HAP-1 (cell line): ENCODE measurements around the gene CAVIN1.
A peak's percentile ranks its signal among the peaks of the same experiment; 100 is the strongest.
"Not testable (repeated sequence)": the region's sequence is repeated elsewhere in the genome, so short reads cannot be mapped to it uniquely, and the experiment has no call there.

Experiments
- DNase-seq, 2 experiments: peaks; one replicate each; pipeline ENCODE4 v3.0.0-alpha.2; 2016 to 2020; ENCODE audit warnings: low spot score in 2 of 2
- H3K27me3 ChIP-seq: fragments of 250-450 bp; sonication (Bioruptor Pico); 2 replicates; pipeline ENCODE4 v1.5.1; 2020; ENCODE audit warnings: low read depth, mild to moderate bottlenecking, moderate library complexity
- H3K36me3 ChIP-seq: fragments of 250-450 bp; sonication (Bioruptor Pico); replicated peaks from 2 replicates; pipeline ENCODE4 v1.5.1; 2020; ENCODE audit warnings: mild to moderate bottlenecking
- H3K4me1 ChIP-seq: fragments of 250-450 bp; sonication (Bioruptor Pico); 2 replicates; pipeline ENCODE4 v1.5.1; 2020; ENCODE audit warnings: mild to moderate bottlenecking
- H3K4me3 ChIP-seq: fragments of 250-450 bp; sonication (Bioruptor Pico); 2 replicates; pipeline ENCODE4 v1.5.1; 2020; ENCODE audit warnings: mild to moderate bottlenecking, moderate library complexity
- H3K9me3 ChIP-seq: fragments of 250-450 bp; sonication (Bioruptor Pico); 2 replicates; pipeline ENCODE4 v1.5.1; 2020; ENCODE audit warnings: mild to moderate bottlenecking, moderate library complexity
- in situ Hi-C: fragments of 300-500 bp; cut with MboI; formaldehyde crosslinking; loops from 3 replicates; pipeline ENCODE4 v1.14.3; 2020; ENCODE audit warnings: low sequenced_read_pairs, inconsistent platforms, mixed read lengths

Gene CAVIN1

DNA sequence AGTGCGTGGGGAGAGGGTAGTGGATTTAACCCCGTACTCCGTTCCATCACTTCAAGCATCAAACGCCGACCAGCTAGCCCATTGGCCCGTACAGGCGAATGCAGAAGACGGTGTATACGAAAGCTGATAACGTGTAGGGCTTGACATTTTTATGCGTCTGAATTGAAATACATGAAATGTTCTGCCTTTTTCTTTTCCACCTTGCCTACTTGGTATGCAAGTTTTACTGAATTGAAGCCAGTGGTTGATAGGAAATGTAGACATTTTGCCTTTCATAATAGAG is 34.0 kb downstream of the CAVIN1 start:
- H3K4me3 ChIP-seq = peak overlapping the region; percentile 21
- in situ Hi-C loops = no loop called here

DNA sequence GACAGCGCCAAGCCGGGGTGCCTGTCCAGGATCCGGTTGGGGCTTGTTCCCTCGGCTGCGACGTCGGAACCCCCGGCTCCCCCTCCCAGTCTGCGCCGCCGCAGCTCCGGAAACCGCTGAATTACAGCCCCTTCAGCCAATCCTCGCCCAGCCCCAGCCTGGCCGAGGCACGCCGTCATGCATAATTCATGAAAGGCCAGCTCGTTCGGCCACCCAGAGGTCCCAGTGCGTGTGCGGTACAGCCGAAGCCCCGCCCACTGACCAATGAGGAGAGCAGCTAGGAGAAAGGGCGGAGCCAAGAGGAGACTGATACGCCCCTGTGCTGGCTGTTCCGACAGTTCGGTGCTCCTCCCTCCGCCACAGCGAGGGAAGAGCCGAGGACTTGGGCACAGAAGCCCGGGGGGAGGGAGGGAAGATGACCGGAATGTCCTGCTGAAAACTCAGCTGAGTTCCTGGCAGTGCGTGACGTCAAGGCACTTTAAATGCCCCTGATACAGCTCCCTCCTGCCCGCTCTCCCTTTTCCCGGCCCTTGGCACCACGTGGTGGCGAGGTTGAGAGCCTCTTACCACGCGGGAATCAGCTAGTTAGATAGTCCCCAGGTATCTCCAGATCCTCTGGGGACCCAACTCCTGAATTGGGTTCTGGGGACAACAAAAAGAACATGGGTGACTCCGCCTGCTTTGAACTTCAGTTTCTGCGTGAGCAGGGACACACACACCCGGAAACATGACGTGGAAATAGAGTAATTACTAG is 34.5 kb downstream of the CAVIN1 start, which contains the start of gene STAT3:
STAT3 (minus strand) TSS at position 62 of the 754 bp plus-strand sequence. CDS start 39,926 bp downstream, outside the sequence.
- peak; percentile 99 to 100 for DNase-seq
- Histone ChIP-seq H3K9me3 (no peaks in the 10 kb centered on the region), H3K27me3 (no peaks in the 10 kb centered on the region), H3K4me3 (peak within 1 kb of the TSS; percentile 97), H3K36me3 (no peaks in the 10 kb centered on the region), H3K4me1 (peaks cover 16% of the 10 kb centered on the region)
- in situ Hi-C loops = no loop called here

More for the DNA sequence above, 34.0 kb downstream of the CAVIN1 start:
- Histone ChIP-seq H3K36me3 (no peaks in the 10 kb centered on the region), H3K4me1 (peaks cover 16% of the 10 kb centered on the region), H3K27me3 (no peaks in the 10 kb centered on the region), H3K9me3 (no peaks in the 10 kb centered on the region)
- DNase-seq = no peak

DNA sequence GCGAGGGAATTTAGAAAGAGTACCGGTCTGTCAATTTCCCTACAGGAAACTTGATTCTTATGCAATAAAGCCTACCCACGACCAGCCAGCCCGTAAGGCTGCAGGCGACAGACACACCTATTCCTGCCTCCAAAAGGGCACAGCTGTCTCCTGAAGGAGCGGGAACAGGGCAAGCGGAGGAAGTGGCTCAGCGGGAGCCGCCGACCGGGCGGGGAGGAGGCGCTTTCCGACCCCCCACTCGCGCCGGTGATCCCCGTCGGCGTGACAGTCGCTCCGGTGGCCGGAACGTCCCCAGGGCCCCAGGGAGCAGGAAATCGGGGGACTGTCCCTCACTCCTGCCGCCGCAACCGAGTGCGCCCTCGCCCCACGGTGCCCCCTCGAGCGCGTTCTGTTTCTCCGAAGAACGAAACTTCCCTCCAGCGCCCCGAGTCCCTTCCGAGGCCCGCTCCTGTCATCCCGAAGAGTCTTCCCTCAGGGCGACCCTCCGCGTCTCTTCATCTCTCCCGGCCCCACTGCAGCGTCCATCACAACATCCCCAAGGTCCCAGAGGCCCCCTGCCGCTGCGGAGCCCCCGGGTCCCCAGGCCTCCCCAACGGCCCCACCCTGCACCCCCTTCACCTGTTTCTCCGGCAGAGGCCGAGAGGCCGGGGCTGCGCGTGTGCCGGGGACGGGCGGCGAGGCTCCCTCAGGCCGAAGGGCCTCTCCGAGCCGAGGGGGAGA is 35.2 kb downstream of the CAVIN1 start:
- peak in 1 of 2 experiments; percentile 48 for DNase-seq
- in situ Hi-C loops = no loop called here
- Histone ChIP-seq H3K4me1 (peaks cover 16% of the 10 kb centered on the region), H3K36me3 (no peaks in the 10 kb centered on the region), H3K4me3 (peak overlapping the region; percentile 97), H3K27me3 (no peaks in the 10 kb centered on the region), H3K9me3 (no peaks in the 10 kb centered on the region)

DNA sequence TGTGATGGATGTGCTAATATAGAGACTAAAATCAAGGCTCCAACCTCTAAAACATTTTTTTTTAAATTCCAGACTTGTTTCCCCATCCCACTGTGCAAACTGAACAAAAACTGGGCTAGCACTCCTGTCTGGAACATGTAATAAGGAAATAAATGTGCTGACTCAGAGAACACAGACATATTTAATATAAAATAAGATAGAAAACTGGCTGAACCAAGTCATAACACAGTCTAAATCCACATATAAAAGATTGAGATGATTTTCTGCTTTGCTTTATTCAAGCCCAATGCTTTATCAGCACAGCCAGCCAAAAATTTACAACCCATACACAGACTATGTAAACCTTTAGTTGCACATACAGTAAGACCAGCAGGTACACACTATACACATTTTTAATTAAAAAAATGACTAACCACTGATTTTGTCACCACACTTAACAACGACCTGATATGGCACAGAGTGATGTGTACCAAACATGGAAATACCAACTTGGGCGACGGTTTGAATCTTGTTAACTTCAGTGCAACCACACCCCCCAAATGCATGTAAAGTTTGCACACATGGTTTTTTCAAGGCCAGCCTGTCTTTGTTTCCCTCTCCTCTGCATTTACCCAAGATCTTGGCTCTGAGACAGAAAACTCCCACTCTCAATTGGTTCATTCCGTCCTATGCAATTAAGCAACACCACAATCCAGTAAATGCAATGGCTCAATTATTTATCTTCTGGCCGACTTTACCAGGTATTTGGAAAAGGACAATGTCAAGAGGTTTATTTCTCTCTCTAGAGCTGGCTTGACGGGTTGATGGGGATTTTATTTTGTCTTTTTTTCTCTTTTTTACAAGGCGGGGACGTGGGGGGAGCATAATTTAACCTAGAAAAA is 36.0 kb downstream of the CAVIN1 start:
- peak overlapping the region; percentile 97 for H3K4me3 ChIP-seq
- no peaks in the 10 kb centered on the region for H3K27me3 ChIP-seq
- H3K36me3 ChIP-seq = no peaks in the 10 kb centered on the region
- in situ Hi-C loops = no loop called here
- DNase-seq = peak; percentile 71 to 86
- peaks cover 20% of the 10 kb centered on the region for H3K4me1 ChIP-seq
- H3K9me3 ChIP-seq = no peaks in the 10 kb centered on the region

DNA sequence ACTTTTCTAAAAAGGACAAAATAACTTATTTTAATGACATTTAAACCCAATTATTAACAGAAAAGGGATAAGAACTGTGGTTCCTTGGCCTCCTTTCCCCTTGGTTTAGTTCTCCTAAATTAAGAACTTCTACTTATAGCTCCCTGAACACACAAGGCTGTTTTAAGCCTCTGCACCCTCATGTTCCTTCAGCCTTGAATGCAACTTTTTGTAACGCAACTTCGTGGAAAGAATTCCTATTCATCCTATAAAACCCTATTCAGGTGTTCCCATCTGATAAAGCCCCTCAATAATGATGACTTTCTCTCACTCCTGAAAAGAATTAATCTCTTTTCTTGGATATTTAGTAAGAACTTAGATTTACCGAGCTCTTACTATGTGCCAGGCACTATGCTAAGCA is 41.2 kb downstream of the CAVIN1 start:
- Histone ChIP-seq H3K36me3 (no peaks in the 10 kb centered on the region), H3K9me3 (no peaks in the 10 kb centered on the region), H3K4me1 (peaks cover 29% of the 10 kb centered on the region), H3K27me3 (no peaks in the 10 kb centered on the region), H3K4me3 (no peak overlapping the region)
- peak in 1 of 2 experiments; percentile 53 for DNase-seq
- in situ Hi-C loops = no loop called here

DNA sequence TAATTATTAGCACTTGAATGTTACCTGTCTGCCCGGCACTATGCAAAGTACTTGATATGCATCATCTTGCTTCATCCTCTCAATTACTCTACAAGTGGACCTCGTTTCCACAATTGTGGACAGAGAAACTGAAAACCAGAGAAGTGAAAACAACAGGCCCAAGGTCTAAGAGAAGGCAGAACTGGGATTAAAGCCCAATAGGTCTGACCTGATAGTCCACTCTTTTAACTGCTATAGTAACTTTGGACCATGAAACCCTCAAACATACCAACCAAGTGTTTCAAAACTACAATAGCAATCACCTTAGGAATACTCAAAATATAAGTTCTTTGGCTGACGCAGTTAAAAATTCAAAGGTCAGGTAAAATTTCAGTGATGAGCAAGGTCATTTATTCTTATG is 42.1 kb downstream of the CAVIN1 start:
- no peak overlapping the region for H3K4me3 ChIP-seq
- no peaks in the 10 kb centered on the region for H3K9me3 ChIP-seq
- no peaks in the 10 kb centered on the region for H3K27me3 ChIP-seq
- in situ Hi-C loops = no loop called here
- DNase-seq = no peak
- H3K36me3 ChIP-seq = no peaks in the 10 kb centered on the region
- peaks cover 26% of the 10 kb centered on the region for H3K4me1 ChIP-seq

DNA sequence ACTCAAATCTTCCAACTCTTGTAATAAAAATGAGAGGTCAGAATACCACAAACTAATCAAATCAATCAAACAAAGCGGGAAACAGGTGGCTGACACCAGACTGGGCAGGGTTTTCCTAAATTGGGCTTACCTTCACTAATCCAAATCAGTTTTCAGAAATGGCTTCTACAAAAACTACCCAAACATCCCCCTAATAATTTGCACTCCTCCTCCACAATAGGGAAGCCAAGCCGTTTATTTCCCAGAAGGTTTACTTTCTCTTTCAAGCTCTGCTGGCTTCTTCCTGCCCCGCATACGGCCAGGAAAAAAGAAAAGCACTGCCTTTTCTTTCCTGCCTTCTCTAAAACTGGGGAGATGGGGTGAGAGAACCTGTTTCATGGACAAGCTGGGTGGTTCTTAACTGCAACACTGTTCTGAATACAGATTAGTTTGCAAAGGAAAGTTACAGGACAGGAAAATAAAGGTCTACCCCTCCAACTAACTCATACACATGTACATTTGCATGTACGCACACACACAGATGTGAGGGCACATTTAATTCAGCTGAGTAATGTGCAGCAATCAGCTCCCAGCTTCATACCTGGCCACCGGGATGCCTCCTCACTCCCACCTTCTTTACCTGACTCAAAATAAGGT is 44.0 kb downstream of the CAVIN1 start:
- Histone ChIP-seq H3K36me3 (no peaks in the 10 kb centered on the region), H3K9me3 (no peaks in the 10 kb centered on the region), H3K4me3 (no peak overlapping the region), H3K4me1 (peaks cover 34% of the 10 kb centered on the region), H3K27me3 (no peaks in the 10 kb centered on the region)
- in situ Hi-C loops = no loop called here
- DNase-seq = no peak

DNA sequence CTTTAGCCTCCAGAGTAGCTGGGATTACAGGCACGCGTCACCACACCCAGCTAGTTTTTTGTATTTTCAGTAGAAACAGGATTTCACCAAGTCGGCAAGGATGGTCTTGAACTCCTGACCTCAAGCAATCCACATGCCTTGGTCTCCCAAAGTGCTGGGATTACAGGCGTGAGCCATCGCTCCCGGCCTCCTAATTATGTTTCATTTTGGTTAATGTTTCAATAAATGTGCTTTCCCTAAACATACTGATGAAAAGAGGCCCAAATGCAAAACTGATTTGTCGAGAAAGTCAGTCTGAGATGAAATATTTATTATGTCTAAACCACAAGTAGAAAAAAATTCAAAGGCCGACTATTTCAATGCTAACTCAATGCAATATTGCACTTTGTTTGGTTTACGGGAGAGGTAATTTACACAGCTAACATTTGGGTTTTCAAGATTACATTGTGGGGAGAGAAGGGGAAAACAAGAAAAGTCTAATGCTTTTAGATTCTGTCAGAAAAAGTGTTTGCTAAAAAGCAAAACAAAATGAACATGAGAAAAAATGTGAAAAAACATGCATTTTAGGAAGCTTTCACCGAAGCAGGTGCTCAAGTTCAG is 44.6 kb downstream of the CAVIN1 start:
- Histone ChIP-seq H3K4me3 (no peak overlapping the region), H3K36me3 (no peaks in the 10 kb centered on the region), H3K9me3 (no peaks in the 10 kb centered on the region), H3K27me3 (no peaks in the 10 kb centered on the region), H3K4me1 (peaks cover 34% of the 10 kb centered on the region)
- DNase-seq = no peak
- in situ Hi-C loops = no loop called here

DNA sequence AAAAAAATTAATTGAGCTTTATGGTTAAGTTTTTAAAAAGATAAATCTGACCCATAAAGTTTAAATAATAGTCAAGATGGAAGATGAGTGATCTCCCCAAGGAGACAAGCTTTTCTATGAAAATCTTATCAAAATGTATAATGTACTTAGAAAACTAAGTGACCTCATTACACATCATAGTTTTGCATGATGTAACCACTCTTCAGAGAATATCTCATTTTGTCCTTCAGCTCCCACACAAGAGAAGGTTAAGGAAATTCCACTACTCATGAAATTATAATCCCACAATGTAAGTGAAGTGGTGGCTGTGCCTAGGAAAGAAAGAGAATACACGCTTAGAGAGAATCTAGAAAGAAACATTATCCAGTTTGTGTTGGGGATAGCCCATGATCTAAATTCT is 49.2 kb downstream of the CAVIN1 start:
- no peak for DNase-seq

DNA sequence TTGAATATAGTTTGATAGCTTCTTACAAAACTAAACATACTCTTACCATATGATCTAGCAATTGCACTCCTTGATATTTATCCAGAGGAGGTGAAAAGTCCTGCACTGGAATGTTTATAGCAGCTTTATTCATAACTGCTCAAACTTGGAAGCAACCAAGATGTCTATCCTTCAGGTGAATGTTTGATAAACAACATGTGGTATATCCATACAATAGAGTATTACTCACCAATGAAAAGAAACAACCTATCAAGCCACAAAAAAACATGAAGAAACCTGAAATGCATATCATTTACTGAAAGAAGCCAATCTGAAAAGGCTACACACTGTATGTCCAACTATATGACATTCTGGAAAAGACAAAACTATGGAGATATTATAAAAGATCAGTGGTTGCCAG is 50.9 kb downstream of the CAVIN1 start:
- H3K27me3 ChIP-seq = no peaks in the 10 kb centered on the region
- no peak for DNase-seq
- no peaks in the 10 kb centered on the region for H3K9me3 ChIP-seq
- H3K36me3 ChIP-seq = no peaks in the 10 kb centered on the region
- in situ Hi-C loops = no loop called here
- H3K4me3 ChIP-seq = no peak overlapping the region
- H3K4me1 ChIP-seq = peaks cover 26% of the 10 kb centered on the region

More for the DNA sequence above, 49.2 kb downstream of the CAVIN1 start:
- in situ Hi-C loops = no loop called here
- peaks cover 17% of the 10 kb centered on the region for H3K4me1 ChIP-seq
- H3K4me3 ChIP-seq = no peak overlapping the region
- no peaks in the 10 kb centered on the region for H3K27me3 ChIP-seq
- no peaks in the 10 kb centered on the region for H3K36me3 ChIP-seq
- no peaks in the 10 kb centered on the region for H3K9me3 ChIP-seq

DNA sequence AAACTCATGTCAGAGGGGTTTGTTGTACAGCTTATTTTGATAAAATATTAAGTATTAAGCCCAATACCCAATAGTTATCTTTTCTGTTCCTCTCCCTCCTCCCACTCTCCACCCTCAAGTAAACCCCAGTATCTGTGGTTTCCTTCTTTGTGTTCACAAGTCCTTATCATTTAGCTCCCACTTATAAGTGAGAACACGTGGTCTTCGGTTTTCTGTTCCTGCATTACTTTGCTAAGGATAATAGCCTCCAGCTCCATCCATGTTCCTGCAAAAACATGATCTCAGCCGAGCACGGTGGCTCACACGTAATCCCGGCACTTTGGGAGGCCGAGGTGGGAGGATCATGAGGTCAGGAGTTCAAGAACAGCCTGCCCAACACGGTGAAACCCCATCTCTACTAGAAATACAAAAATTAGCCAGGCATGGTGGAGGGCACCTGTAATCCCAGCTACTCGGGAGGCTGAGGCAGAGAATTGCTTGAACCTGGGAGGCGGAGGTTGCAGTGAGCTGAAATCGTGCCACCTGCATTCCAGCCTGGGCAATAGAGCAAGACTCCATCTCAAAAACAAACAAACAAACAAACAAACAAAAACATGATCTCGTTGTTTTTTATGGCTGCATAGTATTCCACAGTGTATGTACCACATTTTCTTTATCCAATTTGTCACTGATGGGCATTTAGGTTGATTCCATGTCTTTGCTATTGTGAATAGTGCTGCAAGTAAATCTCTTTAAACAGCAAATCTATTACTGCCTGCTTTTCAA is 54.1 kb downstream of the CAVIN1 start:
- H3K4me1 ChIP-seq = peaks cover 32% of the 10 kb centered on the region
- H3K4me3 ChIP-seq, H3K9me3 ChIP-seq, in situ Hi-C loops, H3K36me3 ChIP-seq, H3K27me3 ChIP-seq, DNase-seq: not testable (repeated sequence)

DNA sequence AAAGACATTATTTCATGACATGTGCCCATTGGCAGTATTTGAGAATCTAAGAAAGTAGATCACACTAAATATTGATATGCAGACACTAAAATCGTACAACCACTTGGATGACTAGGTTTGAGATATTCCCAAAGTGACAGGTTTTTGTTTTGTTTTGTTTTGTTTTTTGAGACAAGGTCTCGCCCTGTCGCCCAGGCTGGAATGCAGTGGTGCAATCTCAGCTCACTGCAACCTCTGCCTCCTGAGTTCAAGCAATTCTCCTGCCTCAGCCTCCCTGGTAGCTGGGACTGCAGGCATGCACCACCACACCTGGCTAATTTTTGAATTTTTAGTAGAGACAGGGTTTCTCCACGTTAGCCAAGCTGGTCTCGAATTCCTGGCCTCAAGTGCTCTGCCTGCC is 54.7 kb downstream of the CAVIN1 start:
- DNase-seq = peak in 1 of 2 experiments; percentile 23
- H3K4me3 ChIP-seq, H3K27me3 ChIP-seq, in situ Hi-C loops, H3K36me3 ChIP-seq, H3K9me3 ChIP-seq: not testable (repeated sequence)
- peaks cover 32% of the 10 kb centered on the region for H3K4me1 ChIP-seq
